GM23338 (cell line): ENCODE measurements around the gene PGAP6. TPM values are rescaled to one million over a fixed set of nuclear protein-coding genes. Genes with fewer than 3 reads are reported as not detected.

Experiments used
- ATAC-seq: fragments of 200-7000 bp; cut with Tn5 transposase; 3 replicates; pipeline ENCODE4 v1.9.1; 2020
- DNase-seq: peaks from one replicate; pipeline ENCODE4 v3.0.0-alpha.2; 2015; ENCODE audit warnings: low spot score
- H2AFZ ChIP-seq: fragments of 200-600 bp; sonication (generic); 2 replicates; pipeline ENCODE4 v1.8.0; 2016; ENCODE audit warnings: antibody characterized with exemption, mild to moderate bottlenecking, moderate library complexity
- H3F3A ChIP-seq: fragments of 200-600 bp; sonication (generic); replicated peaks from 2 replicates; pipeline ENCODE4 v1.8.0; 2017; ENCODE audit warnings: antibody characterized with exemption, mixed run types, low read depth
- H3K27ac ChIP-seq: fragments of 200-600 bp; sonication (generic); 2 replicates; pipeline ENCODE4 v1.6.1; 2016; ENCODE audit warnings: low read depth
- H3K27me3 ChIP-seq: fragments of 200-600 bp; sonication (generic); 2 replicates; pipeline ENCODE4 v1.8.0; 2016; ENCODE audit warnings: mild to moderate bottlenecking, mixed run types, moderate library complexity; ENCODE audit not compliant: insufficient read depth
- H3K36me3 ChIP-seq: fragments of 200-600 bp; sonication (generic); 2 replicates; pipeline ENCODE4 v1.8.0; 2016; ENCODE audit warnings: mild to moderate bottlenecking; ENCODE audit not compliant: insufficient read depth
- H3K4me1 ChIP-seq: fragments of 200-600 bp; sonication (generic); 2 replicates; pipeline ENCODE4 v1.8.0; 2016; ENCODE audit warnings: mild to moderate bottlenecking, moderate library complexity; ENCODE audit not compliant: insufficient read depth
- H3K4me2 ChIP-seq: fragments of 200-600 bp; sonication (generic); 2 replicates; pipeline ENCODE4 v1.7.1; 2017; ENCODE audit warnings: mixed run types
- H3K4me3 ChIP-seq: fragments of 200-600 bp; sonication (generic); 2 replicates; pipeline ENCODE4 v1.6.1; 2016; ENCODE audit warnings: mixed run types
- H3K79me2 ChIP-seq: fragments of 200-600 bp; sonication (generic); replicated peaks from 2 replicates; pipeline ENCODE4 v1.8.0; 2017; ENCODE audit warnings: mild to moderate bottlenecking; ENCODE audit not compliant: insufficient read depth
- H3K9me2 ChIP-seq: fragments of 200-600 bp; sonication (generic); 2 replicates; pipeline ENCODE4 v1.8.0; 2017; ENCODE audit not compliant: insufficient read depth
- H4K20me1 ChIP-seq: fragments of 200-600 bp; sonication (generic); replicated peaks from 2 replicates; pipeline ENCODE4 v1.8.0; 2017; ENCODE audit warnings: mild to moderate bottlenecking; ENCODE audit not compliant: insufficient read depth
- H3K27ac Mint-ChIP-seq: 2 replicates; pipeline ENCODE4 v1.8.0; 2020; ENCODE audit warnings: inconsistent platforms, mild to moderate bottlenecking, moderate library complexity, mixed read lengths
- H3K27me3 Mint-ChIP-seq: 3 replicates; pipeline ENCODE4 v1.8.0; 2022; ENCODE audit warnings: low read depth, mild to moderate bottlenecking, moderate library complexity, mixed read lengths, inconsistent platforms; ENCODE audit not compliant: insufficient read depth, poor library complexity
- H3K36me3 Mint-ChIP-seq: 3 replicates; pipeline ENCODE4 v1.8.0; 2021; ENCODE audit warnings: low read depth, mild to moderate bottlenecking, inconsistent platforms, moderate library complexity, mixed read lengths
- H3K4me1 Mint-ChIP-seq: 3 replicates; pipeline ENCODE4 v1.8.0; 2020; ENCODE audit warnings: mild to moderate bottlenecking, inconsistent platforms, mixed read lengths
- H3K4me3 Mint-ChIP-seq: 3 replicates; pipeline ENCODE4 v1.8.0; 2021; ENCODE audit warnings: moderate library complexity, mild to moderate bottlenecking, inconsistent platforms, mixed read lengths
- H3K9me3 Mint-ChIP-seq: 3 replicates; pipeline ENCODE4 v1.8.0; 2020; ENCODE audit warnings: moderate library complexity, mild to moderate bottlenecking, inconsistent platforms, mixed read lengths
- CREB1 ChIP-seq: fragments of 250-450 bp; sonication (Bioruptor Pico); IDR thresholded peaks from 2 replicates; pipeline ENCODE4 v1.5.0; 2020; ENCODE audit warnings: low read depth, mild to moderate bottlenecking, moderate library complexity
- REST ChIP-seq: IDR thresholded peaks from one replicate; pipeline ENCODE4 v1.6.1; 2018; ENCODE audit warnings: antibody characterized with exemption; ENCODE audit not compliant: unreplicated experiment
- polyA plus RNA-seq: library from polyadenylated mRNA; unstranded; fragments of >200 nt; fragmentation: Nextera tagmentation; extraction: Ambion mirVana; gene quantifications from 2 replicates; pipeline ENCODE4 v1.2.1, GENCODE V29; 2016
- total RNA-seq: library from RNA; depleted of rRNA; stranded (reverse); fragments of >200 nt; shearing (Covaris generic); gene quantifications from 2 replicates; pipeline ENCODE4 v1.2.3, GENCODE V29; 2014
- TF ChIP-seq, protein P1 (sequence below), 2 experiments: fragments of 200-600 bp in 1 of 2; sonication (generic) in 1 of 2; conservative IDR thresholded peaks; 2 replicates each; pipeline versions ENCODE4 v1.5.1 to v1.6.1; 2016 to 2017; ENCODE audit warnings: antibody characterized with exemption in 2 of 2, low read depth in 2 of 2, mild to moderate bottlenecking in 2 of 2, moderate library complexity in 1 of 2

The PGAP6 gene
- total and polyA plus RNA-seq, 2 experiments from 2014 or later = 25.1 to 112 TPM

DNA sequence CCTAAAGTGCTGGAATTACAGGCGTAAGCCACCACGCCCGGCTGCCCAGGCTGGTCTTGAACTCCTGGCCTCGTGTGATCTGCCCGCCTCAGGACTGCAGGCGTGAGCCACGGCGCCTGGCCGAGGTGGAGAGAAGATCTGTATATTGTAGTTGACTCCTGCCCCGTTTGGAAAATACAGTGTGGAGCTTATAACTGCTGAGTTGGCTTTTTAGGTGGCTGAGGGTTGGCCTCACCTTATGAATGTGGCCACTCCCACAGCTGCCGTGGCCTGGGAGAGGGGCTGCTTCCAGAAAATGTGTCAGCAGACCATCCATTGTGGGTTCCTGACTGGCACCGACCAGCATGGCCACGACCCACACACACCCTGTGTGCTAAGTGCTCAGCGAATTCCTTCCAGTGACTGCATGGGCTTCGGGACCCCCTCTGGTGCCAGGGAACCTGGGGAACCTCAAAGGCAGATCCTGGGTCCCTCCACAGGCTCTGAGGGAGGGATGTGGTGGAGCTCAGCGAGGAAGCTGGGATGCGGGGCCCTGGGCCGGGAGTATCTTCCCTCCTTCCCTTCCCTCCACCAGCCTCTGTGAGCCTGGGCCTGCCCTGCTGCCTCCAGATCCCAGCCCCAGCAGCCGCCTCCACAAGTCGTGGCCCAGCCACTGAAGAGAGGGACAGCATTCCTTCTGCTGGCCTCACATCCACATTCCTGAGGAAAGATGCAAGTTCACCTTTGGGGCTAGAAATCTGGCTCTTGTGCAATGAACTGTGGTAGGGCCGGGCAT, 32.8 kb upstream of the PGAP6 start:
- H3K27ac ChIP-seq = no peak overlapping the region
- no peaks in the 10 kb centered on the region for H3K27me3 ChIP-seq
- no peaks in the 10 kb centered on the region for H3K36me3 Mint-ChIP-seq
- H3K79me2 ChIP-seq = no peaks in the 10 kb centered on the region
- no peaks in the 10 kb centered on the region for H3K9me2 ChIP-seq
- no peaks in the 10 kb centered on the region for H4K20me1 ChIP-seq
- no peak overlapping the region for H2AFZ ChIP-seq
- H3K9me3 Mint-ChIP-seq = no peaks in the 10 kb centered on the region; the same call in 2 of the 3 replicates
- no peaks in the 10 kb centered on the region for H3K4me1 ChIP-seq
- no peaks in the 10 kb centered on the region for H3F3A ChIP-seq
- peaks cover 6% of the 10 kb centered on the region for H3K27me3 Mint-ChIP-seq
- no peaks in the 10 kb centered on the region for H3K4me1 Mint-ChIP-seq
- ATAC-seq (peak; percentile 19; the same call in 1 of the 3 replicates), DNase-seq (no peak)
- no peak overlapping the region for H3K4me2 ChIP-seq
- H3K36me3 ChIP-seq = no peaks in the 10 kb centered on the region
- H3K27ac Mint-ChIP-seq = no peak overlapping the region
- no peak overlapping the region for H3K4me3 Mint-ChIP-seq
- no peak overlapping the region for H3K4me3 ChIP-seq
- TF ChIP-seq CREB1 = no peak

- H4K20me1 ChIP-seq = no peaks in the 10 kb centered on the region
- no peaks in the 10 kb centered on the region for H3K79me2 ChIP-seq
- no peak overlapping the region for H3K27ac Mint-ChIP-seq
- H3K27me3 Mint-ChIP-seq = peaks cover 8% of the 10 kb centered on the region
- ATAC-seq = no peak
- no peaks in the 10 kb centered on the region for H3K36me3 Mint-ChIP-seq
- H3K9me2 ChIP-seq = no peaks in the 10 kb centered on the region
- no peak overlapping the region for H3K4me3 ChIP-seq
- no peaks in the 10 kb centered on the region; the same call in 2 of the 3 replicates for H3K9me3 Mint-ChIP-seq
- H2AFZ ChIP-seq = no peak overlapping the region
- H3K4me1 Mint-ChIP-seq = no peaks in the 10 kb centered on the region
- H3K27me3 ChIP-seq = no peaks in the 10 kb centered on the region
- no peaks in the 10 kb centered on the region for H3K36me3 ChIP-seq
- TF ChIP-seq, protein P1, sequence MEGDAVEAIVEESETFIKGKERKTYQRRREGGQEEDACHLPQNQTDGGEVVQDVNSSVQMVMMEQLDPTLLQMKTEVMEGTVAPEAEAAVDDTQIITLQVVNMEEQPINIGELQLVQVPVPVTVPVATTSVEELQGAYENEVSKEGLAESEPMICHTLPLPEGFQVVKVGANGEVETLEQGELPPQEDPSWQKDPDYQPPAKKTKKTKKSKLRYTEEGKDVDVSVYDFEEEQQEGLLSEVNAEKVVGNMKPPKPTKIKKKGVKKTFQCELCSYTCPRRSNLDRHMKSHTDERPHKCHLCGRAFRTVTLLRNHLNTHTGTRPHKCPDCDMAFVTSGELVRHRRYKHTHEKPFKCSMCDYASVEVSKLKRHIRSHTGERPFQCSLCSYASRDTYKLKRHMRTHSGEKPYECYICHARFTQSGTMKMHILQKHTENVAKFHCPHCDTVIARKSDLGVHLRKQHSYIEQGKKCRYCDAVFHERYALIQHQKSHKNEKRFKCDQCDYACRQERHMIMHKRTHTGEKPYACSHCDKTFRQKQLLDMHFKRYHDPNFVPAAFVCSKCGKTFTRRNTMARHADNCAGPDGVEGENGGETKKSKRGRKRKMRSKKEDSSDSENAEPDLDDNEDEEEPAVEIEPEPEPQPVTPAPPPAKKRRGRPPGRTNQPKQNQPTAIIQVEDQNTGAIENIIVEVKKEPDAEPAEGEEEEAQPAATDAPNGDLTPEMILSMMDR (conservative IDR thresholded peaks at IDR 0.05; ENCODE audit: low read depth in 2 of 2) = no peak
- no peak for TF ChIP-seq REST
- H3F3A ChIP-seq = 0 out of 2 replicates have a peak, but pooled peaks cover 2% of the 10 kb centered on the region
- no peak overlapping the region for H3K4me2 ChIP-seq
- no peak for DNase-seq
- no peaks in the 10 kb centered on the region for H3K4me1 ChIP-seq
- no peak overlapping the region for H3K4me3 Mint-ChIP-seq
- H3K27ac ChIP-seq = no peak overlapping the region
Observed at GRCh38 chr16:411576-412265, 29.9 kb upstream of the PGAP6 start.
